ENCODE measurements around the gene RFLNA. TPM values are rescaled to one million over a fixed set of nuclear protein-coding genes. Genes with fewer than 3 reads are reported as not detected.

RFLNA gene
- total RNA-seq, 6 experiments from 2014 or later, result 0.12 to 0.31 TPM; not detected in 4

DNA sequence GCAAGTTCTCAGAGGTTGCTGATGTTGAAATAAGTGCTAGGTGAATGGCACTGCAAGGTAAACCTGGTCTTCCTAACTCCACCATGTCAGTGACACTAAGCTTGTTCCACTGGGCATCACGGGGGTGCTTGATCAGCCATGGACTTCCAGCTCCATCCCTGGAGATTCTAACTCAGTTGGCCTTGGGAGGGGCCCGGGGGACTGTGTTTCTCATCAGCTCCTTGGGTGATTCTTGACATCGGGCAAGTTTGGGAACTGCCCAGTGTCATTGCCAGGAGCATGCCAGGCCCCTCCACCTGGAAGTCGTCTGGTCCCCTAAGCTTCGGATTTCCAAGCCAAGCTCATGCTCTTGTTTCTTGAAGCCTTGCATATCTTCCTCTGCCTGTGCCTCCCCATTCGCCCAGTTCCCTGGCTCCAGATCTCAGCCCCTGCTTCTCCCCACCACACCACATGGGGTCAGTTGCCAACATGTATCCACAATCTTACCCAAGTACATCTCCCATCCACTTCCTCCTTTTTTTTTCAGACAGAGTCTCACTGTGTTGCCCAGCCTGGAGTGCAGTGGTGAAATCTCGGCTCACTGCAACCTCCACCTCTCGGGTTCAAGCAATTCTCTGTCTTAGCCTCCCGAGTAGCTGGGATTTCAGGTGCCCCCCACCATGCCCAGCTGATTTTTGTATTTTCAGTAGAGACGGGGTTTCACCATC is 30.7 kb upstream of the RFLNA start:
- Histone ChIP-seq H3K27me3 (no peaks in the 10 kb centered on the region), H3K4me3 (no peak overlapping the region), H3K4me1 (no peaks in the 10 kb centered on the region), H3K27ac (no peak overlapping the region), H3K9me3 (no peaks in the 10 kb centered on the region), H3K36me3 (no peaks in the 10 kb centered on the region)
- intact Hi-C loops (cut with DNase I), result no loop called here
- ATAC-seq, result no peak
- 82% methylated on average over 4 of the region's 10 CpGs for WGBS (ENCODE audit: insufficient coverage, low coverage, low lambda C conversion rate, missing lambda C conversion rate)
- DNase-seq, result no peak
- TF ChIP-seq POLR2A (IDR thresholded peaks at IDR 0.05), result no peak
- TF ChIP-seq CTCF (IDR thresholded peaks at IDR 0.05), result no peak

- Histone ChIP-seq H3K27ac (no peak overlapping the region), H3K4me1 (no peaks in the 10 kb centered on the region), H3K36me3 (no peaks in the 10 kb centered on the region), H3K4me3 (no peak overlapping the region), H3K9me3 (no peaks in the 10 kb centered on the region), H3K27me3 (no peaks in the 10 kb centered on the region)
- DNase-seq, result no peak
- no peak for ATAC-seq
- intact Hi-C loops (cut with DNase I), result no loop called here
- 90% methylated on average over 5 of the region's 7 CpGs for WGBS (ENCODE audit: insufficient coverage, low coverage, low lambda C conversion rate, missing lambda C conversion rate)
- TF ChIP-seq CTCF (IDR thresholded peaks at IDR 0.05) (no peak), POLR2A (IDR thresholded peaks at IDR 0.05) (no peak)
These were observed 30.0 kb upstream of the RFLNA start for GRCh38 chr12:124264879-124265278.

DNA sequence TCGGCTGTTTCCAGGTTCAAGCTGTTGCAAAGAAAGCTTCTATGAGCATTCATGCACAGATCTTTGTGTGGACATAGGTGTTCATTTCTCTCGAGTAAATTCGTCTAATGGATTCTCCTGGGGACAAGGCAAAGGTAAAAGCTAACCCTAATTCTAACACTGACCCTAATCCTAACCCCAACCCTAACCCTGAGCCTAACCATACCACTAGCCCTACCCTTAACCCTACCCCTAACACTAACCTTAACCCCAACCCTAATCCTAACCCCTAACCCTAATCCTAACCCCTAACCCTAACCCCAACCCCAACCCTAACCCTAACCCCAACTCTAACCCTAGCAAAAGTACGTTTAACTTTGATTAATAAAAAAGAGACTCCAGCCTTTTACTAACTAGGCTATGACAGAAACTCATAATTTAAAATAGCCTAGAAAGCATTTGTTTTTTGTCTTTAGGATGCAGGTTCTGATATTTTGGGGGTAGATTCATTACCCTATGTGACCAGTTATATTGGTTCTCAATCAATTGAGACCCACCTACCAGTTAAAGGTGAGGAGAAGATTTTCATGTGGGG is 27.6 kb upstream of the RFLNA start:
- Histone ChIP-seq H3K27ac (no peak overlapping the region), H3K9me3 (no peaks in the 10 kb centered on the region), H3K27me3 (no peaks in the 10 kb centered on the region), H3K36me3 (no peaks in the 10 kb centered on the region), H3K4me3 (no peak overlapping the region), H3K4me1 (no peaks in the 10 kb centered on the region)
- ATAC-seq (no peak), DNase-seq (no peak)
- intact Hi-C loops (cut with DNase I), result no loop called here
- TF ChIP-seq CTCF (IDR thresholded peaks at IDR 0.05), result no peak
- WGBS (ENCODE audit: insufficient coverage, low coverage, low lambda C conversion rate, missing lambda C conversion rate), result 38% methylated on average over 1 of the region's 4 CpGs

DNA sequence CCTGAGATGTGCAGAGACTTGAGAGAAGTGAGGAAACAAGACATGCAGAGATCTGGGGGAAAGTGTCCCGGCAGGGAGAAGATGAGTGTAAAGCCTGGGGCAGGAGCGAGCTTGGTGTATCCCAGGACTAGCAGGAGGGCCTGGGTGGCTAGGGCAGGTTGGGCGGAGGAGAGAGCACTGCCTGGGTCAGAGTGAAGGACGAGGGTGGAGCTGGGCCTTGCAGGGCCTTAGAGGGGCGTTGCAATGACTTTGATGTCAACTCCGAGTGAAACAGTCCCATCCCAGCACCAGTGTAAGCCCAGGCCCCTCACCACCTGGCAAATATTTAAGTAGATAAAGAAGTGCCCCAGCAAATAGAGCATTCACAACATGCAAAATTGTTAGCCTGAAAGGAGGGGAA is 24.2 kb upstream of the RFLNA start:
- H3K27ac ChIP-seq, result no peak overlapping the region
- H3K9me3 ChIP-seq, result no peaks in the 10 kb centered on the region
- no peaks in the 10 kb centered on the region for H3K36me3 ChIP-seq
- DNase-seq (no peak), ATAC-seq (peak in 1 of 4 donors; percentile 21)
- 63% methylated on average over 3 of the region's 6 CpGs for WGBS (ENCODE audit: insufficient coverage, low coverage, low lambda C conversion rate, missing lambda C conversion rate)
- intact Hi-C loops (cut with DNase I), result no loop called here
- TF ChIP-seq CTCF (IDR thresholded peaks at IDR 0.05) (no peak), POLR2A (IDR thresholded peaks at IDR 0.05) (no peak)
- H3K27me3 ChIP-seq, result no peaks in the 10 kb centered on the region
- H3K4me3 ChIP-seq, result no peak overlapping the region
- no peaks in the 10 kb centered on the region for H3K4me1 ChIP-seq
